Stimulated activated CD8-positive, alpha-beta memory T cell treated with anti-CD3 and anti-CD28 coated beads, Interleukin-12 subunit alpha, Interleukin-12 subunit beta, amount 100 ng/mL, for 24 hours (primary cell): ENCODE data around the gene YES1.
A peak's percentile ranks its signal among the peaks of the same experiment; 100 is the strongest.
"Not testable (repeated sequence)": the region's sequence is repeated elsewhere in the genome, so short reads cannot be mapped to it uniquely, and the experiment has no call there.

ENCODE experiments used
- DNase-seq: peaks from one replicate; pipeline ENCODE4 v3.0.0-alpha.2; 2020; ENCODE audit errors: extremely low read depth

The YES1 gene

DNA sequence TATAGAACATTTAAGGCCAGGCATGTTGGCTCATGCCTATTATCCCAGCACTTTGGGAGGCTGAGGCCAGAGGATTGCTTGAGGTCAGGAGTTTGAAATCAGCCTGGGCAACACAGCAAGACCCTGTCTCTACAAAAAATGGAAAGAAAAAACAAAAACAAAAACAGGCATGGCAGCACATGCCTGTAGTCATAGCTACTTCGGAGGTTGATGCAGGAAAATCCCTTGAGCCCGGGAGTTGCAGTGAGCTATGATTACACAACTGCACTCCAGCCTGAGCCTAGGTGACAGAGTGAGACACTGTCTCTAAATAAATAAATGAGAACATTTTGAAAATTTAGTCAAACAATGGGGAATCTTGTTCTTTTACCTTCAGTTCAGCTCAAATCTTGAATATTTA, 12.1 kb upstream of the YES1 start:
- DNase-seq: no peak

DNA sequence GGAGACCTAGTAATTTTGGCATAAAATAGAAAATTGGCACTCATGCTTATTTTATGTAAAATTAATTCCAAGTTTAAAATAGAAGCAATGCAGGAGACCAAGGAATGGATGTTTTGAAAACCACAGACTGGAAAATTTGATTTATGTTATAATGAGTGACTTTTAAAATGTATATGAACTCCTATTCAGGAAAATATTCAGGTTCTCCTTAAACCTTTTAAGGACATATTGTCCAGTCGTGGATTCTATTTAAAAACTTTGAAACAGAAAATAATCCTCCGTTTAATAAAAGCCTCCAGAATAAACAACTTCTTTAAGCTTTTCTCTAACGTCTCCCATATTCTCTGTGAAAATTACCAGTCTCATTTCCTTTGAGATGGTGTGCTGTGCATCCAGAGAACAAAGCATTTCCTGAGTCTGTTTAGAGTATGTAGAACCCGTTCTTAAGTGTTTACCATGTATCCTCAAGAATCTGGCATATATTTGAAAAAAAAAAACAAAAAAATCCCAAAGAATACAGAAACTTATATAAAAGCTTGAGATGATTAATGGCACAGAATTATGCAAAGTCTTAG, 8.6 kb upstream of the YES1 start:
- no peak for DNase-seq

DNA sequence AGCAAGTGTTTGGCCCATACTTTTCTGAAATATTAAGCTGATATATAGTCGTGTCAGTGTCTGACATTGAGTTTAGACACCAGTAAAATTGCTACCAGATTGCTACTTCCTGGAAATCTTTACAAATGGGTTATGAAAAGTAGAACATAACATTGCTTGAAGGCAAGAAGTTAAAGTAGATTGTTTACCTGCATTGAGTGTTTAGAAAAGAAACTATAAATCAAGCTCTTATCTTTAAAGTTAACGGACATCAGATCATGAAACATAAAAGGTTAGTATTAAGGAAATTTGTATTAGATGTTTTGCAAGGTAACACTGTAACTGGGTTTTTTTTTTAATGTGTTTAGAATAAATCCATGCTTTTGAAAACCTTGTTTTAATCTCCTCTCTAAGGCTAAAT, 4.8 kb upstream of the YES1 start:
- DNase-seq: no peak

DNA sequence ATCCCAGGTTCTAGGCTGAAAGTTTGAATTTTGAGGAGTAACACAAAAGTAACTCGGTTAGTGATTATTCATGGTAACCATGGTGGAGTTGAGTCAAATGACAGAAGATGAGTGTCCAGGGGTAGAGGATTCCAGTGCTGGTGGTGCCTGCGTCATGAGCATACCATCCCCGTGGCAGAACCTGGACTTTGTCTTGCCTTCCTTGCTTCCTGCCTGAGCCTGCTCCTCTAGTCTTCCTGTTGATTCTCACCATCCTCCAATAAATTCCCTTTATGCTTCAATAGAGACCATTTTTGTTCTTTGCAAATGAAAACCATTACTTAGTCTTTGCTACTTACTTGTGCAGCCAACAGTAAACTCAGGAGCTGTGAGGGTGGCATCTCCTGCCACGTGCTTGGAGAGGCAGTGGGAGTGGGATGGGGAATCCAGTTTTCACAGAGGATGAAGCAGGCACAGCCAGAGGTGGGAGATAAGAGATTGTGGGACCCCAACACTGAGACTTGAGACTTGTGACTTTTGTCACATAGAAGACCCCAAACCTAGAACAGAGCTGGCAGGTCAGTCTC, 4.1 kb upstream of the YES1 start:
- DNase-seq: no peak

GRCh38 chr18:815353-815752, 3.3 kb upstream of the YES1 start:
- no peak for DNase-seq

DNA sequence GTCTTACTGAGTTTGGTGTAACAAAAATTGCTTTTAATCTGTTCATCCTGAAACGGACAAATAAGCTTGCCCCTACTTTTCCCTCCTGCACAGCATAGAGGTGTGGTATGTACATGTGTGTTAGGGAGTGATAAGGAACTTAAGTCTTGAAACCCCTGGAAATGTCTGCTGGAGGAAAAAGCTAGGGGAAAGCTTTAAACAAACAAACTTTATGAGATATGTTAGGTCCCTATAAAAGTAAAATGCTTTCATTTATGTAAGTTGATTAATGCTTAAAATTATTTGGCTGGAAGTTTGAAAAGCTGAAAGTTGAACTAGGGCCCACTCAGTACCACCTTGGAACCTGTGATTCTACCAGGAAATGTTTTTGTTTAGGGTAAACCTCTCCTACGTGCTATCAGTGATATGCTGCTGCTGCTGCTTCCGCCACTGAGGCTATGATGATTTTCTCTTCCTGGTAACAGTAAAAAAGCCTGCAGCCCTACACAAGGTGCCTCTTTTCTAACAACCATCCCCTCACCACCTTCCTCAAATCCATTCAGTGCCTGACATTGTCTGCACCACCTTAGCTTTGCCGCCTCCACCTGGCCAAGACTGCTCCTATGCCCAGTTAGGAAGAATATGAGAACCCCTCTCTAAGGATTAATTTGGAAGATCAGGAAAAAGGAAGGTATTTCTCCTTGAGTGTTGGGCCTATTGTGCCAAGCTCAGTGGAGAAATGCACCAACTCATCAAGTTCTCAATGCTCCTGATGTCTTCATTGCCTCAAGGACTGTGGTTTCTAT, 2.5 kb upstream of the YES1 start:
- DNase-seq: no peak

DNA sequence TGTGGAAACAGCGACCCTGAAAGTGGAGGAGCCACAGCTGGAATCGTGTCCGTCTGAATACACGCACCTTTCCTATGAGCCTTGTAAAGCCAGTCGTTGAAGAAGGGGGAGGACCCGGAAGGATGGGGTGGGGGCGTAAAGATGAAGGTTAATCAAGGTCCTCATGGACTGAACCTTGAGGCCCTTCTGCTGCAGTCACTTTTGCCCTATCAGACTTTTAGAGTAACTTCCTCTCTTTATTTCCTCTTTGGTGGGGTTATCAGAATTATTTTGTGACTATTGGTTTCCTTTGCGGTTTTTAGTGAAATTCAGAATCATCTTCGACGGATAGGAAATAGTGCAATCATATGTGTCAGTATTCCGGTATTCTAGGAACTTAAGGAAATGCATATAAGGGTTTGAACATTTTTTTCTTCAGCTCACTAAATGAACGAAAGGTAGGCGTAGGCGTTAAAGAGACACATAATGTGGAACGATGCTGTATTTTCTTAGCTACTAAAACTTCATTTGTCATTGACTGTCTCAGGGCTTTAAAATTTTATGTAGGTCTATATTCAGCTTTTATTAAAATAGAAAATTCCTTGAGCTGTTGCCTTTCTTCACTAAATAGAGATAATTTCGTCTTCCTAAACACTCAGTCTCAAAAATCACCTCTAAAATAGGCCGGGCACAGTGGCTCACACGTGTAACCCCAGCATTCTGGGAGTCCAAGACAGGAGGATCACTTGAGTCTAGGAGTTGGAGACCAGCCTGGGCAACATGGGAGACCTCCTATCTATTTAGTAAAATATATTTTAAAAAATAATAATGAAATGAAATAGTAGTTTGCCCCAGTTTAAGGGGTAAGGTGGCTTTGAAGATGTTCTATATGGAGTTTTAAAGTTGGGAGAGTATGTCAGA, 1.4 kb upstream of the YES1 start:
- DNase-seq: no peak

DNA sequence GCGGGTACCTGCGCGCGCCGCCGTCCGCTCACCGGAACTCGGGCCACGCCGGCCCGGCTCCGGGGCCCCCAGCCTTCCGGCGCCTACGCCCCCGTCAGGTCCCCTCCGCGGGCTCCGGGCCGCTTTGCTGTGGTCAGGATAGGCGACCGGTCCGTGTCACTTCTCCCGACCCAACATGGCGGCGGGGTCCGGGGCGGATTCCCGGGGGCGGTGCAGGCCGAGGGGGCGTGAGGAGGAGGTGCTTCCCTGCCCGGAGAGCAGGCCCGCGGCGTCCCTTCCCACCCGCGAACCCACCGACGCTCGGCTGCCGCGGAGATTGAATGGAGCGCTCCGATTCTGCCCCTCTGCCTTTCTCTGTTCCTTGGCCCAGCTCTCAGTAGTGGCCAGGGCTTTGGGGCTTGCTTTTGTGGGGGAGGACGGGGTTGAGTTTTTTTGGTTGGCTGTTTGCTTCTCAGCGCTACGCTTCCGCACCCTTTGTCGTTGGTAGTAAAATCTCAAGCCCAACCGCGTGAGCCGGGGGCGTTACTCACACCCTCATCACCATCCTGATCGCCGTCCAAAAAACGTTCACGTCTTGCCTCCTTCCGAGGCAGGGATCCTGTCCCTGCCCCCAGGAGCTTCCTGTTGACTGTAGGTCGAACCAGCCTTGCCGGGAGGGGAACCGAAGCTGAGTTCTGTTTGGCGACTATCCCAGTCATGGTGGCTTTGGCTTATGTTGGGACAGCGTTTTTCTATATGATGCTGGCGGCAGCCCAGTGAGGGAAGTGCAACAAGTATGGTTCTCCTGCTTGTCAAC, 532 bp upstream of the YES1 start:
- peak; percentile 43 for DNase-seq

- DNase-seq: no peak
Observed at GRCh38 chr18:811182-811891, 705 bp downstream of the YES1 start.

GRCh38 chr18:809985-810642, 1.9 kb downstream of the YES1 start:
- DNase-seq: no peak

DNA sequence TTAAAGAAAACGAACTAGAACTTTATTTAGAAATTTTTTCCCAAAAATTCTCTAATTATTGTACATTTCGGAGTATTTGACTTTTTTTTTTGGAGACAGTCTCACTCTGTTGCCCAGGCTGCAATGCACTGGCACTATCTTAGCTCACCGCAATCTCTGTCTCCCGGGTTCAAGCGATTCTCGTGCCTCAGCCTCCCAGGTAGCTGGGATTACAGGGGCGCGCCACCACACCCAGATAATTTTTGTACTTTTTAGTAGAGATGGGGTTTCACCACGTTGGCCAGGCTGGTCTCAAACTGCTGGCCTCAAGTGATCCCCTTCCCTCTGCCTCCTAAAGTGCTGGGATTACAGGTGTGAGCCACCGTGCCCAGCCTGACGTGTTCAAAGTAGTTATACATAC, 2.8 kb downstream of the YES1 start:
- not testable (repeated sequence) for DNase-seq

GRCh38 chr18:808502-808901, 3.5 kb downstream of the YES1 start:
- no peak for DNase-seq

DNA sequence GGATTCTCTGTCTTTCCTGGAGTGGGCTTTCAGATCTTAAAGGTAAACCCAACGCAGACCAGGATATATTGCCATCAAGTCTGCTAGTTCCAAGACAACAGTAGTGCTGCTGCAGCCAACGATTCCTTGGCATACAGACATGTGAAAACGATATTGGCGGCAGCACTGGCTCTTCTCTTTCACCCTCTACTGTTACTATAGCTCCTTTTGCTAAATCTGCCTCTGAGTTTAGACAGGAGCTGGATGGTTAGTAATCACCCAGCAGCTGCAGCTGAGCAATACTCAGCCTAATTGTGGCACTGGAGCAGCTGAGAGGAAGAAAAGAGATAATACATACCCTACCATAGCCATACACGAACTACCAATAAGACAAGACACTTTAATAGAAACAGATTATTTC, 4.0 kb downstream of the YES1 start:
- no peak for DNase-seq

- no peak for DNase-seq
Observed at GRCh38 chr18:805755-806110, 6.3 kb downstream of the YES1 start.

GRCh38 chr18:805008-805754, 6.9 kb downstream of the YES1 start:
- no peak for DNase-seq

DNA sequence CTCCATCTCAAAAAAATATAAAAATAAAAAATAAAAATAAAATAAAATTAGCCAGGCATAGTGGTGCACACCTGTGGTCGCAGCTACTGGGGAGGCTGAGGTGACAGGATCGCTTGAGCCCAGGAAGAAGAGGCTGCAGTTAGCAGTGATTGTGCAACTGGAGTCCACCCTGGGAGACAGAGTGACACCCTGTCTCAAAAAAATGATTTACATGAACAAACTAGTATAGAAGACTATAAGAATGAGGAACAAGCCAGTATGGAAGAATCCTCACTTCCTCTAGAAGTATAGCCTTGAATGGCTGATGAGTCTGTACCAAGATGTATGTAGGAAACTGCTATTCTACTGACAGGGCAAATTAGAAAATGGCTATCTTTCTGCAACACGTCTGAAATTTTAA, 10.9 kb downstream of the YES1 start:
- no peak for DNase-seq

GRCh38 chr18:799943-800342, 12.1 kb downstream of the YES1 start:
- no peak for DNase-seq

DNA sequence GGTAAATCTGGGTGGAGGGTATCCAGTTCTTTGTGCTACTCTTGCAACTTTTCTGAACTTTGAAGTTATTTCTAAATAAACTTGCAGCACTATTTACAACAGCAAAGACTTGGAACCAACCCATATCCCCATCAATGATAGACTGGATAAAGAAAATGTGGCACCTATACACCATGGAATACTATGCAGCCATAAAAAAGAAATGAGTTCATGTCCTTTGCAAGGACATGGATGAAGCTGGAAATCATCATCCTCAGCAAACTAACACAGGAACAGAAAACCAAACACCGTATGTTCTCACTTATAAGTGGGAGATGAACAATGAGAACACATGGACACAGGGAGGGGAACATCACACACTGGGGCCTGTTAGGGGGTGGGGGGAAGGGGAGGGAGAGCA, 16.7 kb downstream of the YES1 start:
- not testable (repeated sequence) for DNase-seq

DNA sequence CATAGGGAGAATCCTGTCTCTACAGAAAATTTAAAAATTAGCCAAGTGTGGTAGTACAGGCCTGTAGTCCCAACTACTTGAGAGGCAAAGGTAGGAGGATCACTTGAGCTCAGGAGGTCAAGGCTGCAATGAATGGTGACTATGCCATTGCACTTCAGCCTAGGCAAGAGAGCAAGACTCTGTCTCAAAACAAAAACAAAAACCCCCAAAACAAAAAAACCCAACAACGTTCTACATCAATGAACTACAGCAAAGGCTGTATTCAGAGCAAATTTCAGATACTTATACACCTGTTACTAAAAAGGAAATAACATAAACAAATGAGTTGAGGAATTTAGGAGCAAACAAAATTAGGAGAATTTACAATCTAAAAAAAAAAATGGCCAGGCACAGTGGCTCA, 22.6 kb downstream of the YES1 start:
- no peak for DNase-seq

GRCh38 chr18:785242-785641, 26.8 kb downstream of the YES1 start:
- no peak for DNase-seq
